Activated CD8-positive, alpha-beta memory T cell treated with anti-CD3 and anti-CD28 coated beads for 24 hours (primary cell): ENCODE measurements around the gene GATAD2A.
"Not testable (repeated sequence)": the region's sequence is repeated elsewhere in the genome, so short reads cannot be mapped to it uniquely, and the experiment has no call there.

Experiments
- DNase-seq: peaks from one replicate; pipeline ENCODE4 v3.0.0-alpha.2; 2020

GATAD2A gene

DNA sequence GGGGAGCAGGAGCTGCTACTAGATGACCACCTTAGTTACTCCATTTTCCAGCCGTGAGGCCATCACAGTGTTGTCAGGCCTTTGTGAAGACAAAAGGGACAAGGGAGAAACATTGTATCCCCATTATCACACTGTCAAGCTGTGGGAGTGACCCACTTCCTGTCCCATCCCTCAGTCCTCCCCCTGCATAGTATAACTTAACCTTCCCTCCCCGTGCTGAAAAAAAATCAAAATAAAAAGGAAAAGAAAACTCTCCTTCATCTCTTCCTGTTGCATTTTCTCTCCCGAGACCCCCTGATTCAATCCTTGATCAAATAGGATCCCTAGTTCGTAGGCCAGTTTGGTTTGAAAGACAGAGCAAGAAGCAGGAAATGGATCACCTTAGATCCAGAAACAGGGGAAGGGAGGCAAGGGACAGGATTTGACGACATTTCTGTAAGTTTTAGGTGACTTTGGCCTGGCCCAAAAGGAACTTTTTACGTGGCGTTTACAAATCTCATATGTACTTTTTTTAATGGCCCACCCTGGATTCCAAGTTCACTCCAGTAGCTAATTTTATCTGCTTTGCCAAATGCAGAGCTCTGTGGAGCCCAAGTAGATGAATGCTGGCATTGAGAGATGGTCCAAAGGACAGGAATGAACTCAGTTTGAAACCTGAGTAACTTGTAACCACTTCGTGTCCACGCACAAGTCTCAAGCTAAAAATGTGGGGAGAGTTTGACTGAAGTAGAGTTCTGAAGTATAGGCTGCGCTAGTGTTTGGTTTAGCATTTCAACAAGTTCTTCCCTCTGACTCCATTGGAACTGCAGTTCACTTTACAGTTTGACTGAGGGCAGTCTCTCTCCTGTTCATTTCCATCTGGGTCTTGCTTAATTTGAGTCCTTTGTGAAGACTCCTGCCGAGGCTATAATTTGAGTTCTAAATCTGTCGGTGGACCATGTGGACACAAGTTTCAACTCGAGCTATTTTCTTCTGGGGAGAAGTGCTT, 16.6 kb upstream of the GATAD2A start:
- no peak for DNase-seq

DNA sequence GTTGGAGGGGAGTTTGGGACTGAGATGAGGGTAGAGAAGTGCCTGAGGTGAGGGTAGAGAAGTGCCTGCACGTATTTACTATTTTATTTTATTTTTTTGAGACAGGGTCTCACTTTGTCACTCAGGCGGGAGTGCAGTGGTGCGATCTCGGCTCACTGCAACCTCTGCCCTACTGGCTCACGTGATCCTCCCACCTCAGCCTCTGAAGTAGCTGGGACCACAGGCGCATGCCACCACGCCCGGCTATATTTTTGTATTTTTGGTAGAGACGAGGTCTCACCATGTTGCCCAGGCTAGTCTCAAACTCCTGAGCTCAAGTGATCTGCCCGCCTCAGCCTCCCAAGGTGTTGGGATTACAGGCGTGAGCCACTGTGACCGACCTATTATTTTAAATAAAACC, 15.8 kb upstream of the GATAD2A start:
- not testable (repeated sequence) for DNase-seq

DNA sequence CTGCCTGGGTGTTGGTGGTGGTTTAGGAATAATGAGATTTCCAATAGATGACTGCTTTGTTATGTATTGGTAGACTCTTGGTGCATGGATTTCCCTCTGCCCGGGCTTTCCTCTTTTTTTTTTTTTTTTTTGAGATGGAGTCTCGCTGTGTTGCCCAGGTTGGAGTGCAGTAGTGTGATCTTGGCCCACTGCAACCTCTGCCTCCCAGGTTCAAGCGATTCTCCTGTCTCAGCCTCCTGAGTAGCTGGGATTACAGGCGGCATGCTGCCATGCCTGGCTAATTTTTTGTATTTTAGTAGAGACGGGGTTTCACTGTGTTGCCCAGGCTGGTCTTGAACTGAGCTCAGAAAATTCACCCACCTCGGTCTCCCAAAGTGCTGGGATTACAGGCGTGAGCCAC, 11.1 kb upstream of the GATAD2A start:
- not testable (repeated sequence) for DNase-seq

- DNase-seq, result no peak
Measured at GRCh38 chr19:19399733-19400433, 5.6 kb upstream of the GATAD2A start.

GRCh38 chr19:19402656-19403372, 2.7 kb upstream of the GATAD2A start:
- DNase-seq, result no peak

- DNase-seq, result no peak
Measured at GRCh38 chr19:19403373-19403901, 2.0 kb upstream of the GATAD2A start.

DNA sequence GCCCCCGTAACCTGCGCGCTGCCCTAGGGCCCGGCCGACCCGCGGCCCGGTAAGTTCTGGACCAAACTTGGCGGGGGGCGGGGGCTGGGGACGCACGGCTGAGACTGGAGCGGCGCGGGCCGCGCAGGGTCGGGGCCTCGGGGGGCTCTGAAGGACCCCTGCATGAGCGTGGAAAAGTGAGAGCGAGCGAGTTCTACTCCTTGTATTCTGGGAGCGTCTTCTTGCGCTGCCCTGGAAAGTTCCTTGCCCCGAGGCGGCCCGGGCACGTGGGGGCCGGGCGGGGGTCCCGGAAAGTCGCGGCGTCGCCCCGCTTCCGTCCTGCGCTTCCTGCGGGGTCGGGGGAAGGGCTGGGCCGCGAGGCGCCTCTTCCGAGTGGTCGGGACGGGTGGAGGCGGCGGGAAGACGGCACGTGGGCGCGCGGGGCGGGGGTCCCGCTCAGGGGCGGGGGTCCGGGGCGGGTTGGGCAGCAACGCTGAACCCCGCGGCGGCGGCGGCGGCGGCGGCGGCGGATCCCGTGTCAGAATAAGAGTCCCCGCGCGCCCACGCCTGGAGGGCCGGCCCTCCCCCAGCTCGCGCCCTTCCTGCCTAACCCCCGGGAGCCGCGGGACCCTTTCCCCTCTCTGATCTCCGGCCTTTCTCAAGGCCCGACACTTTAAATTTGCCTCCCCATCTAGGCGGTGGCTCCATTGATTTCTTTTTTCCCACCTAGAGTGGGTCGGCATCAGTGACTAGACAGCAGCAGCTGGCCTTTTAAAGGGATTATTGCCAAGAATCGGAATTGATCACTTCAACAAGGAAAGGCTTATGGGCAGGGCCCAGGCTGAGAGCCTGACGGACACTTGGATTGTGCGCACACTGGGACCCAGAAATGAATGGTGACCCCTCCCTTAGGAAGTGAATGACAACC, 749 bp downstream of the GATAD2A start:
- DNase-seq, result peak; percentile 81

DNA sequence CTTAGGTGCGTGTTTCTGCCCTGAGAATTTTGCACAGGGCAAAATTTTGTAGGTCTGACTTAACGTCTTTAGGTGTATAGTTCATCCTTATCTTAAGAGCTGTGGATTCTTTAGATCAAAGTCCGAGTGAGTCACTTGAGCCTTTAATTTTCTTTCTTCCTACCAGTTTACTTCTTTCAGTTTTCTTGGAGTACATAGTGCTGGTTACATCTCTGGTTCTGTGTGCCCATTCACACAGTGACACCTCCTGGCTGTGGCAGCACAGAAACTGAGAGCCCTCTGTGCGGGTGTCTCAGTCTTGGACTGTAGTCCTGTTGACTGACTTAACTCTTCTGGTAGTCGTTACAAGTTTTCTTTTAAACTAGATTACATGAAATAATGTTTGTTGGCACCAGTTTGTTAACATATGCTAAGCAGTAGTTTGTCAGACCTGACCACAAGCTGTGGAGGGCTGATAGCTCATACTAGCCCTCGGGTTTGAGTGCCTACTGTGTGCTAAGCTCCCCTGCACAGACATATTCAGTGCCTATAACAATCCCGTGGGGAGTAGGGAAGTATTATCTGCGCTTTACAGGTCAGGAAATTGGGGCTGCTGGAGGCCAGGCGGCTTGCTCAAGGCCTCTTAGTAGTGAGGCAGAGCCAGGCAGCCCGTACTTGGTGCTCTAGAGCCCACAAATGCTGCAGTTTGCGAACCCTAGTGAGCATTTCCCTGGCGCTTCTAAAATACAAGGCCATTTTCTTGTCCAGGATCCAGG, 1.6 kb downstream of the GATAD2A start:
- DNase-seq, result peak; percentile 70

DNA sequence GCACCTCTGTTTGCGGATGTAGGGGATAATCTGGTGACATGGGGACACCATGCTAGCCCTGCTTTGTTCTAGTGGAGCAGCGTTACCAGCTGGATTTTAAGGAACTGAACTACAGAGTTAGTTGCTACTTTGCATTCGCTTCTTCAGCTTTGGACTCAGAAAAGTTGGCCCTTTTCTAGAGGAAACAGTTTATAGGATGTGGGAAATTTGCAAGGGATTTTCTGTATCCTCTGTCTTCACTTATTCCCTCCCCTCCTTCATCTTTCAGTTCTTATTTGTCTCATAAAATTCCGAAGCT, 2.1 kb downstream of the GATAD2A start:
- no peak for DNase-seq

DNA sequence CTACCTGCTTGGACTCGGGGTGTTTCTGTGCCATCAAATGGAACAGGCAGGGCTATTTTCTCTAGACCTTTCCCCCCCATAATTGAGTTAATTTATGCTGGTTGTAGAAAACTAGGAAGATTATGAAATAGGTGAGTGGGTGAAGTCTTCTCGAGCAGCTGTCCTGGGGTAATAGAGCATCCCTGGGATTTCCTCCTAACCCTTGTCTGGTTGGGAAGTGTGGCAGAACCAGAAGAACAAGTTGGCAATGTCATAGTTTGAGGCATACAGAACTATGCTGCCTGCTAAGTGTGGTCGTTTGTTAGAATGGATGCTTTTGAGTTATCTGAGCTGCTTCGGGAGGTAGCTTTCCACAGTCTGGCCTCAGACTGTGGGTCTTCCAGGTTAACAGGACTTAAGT, 3.7 kb downstream of the GATAD2A start:
- no peak for DNase-seq

DNA sequence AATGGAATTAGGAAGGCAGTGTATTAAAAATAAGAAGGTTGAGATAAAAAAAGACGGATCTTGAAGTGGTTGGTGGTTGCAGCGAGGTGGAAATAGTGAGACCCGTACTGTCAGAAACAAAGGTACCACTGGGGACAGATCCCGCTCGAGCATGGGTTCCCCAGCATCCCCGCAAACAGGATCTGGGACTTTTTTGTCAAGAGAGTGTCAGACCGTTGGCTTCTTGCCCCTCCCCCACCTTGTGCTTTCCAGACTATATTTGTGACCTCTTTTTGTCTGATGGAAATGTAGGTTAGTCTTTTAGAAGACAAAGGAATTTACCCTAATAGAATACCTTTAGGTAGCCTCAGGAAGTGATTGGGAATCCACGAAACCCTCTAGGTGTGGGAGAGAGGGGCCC, 4.2 kb downstream of the GATAD2A start:
- no peak for DNase-seq

DNA sequence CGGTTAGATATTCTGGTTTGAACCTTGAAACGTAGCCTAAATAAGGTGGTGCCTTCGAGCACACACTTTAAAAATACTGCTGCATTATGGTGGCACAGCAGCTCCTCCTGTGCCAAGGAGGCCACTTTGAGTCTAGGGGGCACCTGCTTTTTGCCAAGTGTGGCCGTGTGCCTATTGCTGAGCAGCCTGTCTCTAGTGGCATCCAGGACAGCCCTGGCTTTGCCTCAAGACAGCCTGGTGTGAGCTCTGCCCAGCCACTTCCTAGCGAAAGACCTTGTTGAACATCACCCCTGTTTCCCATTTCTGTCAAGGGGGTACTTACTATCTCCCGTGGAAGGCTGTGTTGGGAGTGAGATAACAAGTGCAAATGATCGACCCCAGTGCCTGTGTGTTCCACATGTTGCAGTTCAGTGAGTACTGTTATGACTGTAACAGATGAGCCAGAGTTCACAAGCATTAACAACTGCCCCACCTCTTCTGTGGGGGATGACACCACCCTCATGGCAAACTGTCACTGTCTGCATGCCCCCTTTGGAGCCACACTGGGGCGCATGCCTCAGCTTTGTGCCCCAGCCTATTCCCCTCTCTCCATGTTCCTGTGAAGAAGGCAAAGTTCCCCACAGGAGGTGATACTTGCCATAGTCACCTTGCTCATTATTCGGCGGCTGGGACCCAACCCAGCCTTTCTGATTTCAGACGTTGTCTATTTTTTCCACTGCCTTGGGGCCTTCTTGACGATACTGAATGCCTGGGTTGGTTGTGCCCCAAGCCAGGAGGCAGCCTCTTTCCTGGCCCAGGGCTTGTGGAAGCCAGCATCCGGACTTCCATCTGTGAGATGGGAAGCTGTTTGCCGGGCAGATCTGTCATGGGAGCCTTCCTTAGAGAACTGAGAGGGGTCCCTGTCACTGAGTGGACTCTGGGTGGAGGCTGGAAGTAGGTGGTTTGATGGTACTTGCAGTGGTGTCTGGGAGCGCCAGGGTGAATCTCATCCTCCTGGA, 5.4 kb downstream of the GATAD2A start:
- DNase-seq, result peak; percentile 73

DNA sequence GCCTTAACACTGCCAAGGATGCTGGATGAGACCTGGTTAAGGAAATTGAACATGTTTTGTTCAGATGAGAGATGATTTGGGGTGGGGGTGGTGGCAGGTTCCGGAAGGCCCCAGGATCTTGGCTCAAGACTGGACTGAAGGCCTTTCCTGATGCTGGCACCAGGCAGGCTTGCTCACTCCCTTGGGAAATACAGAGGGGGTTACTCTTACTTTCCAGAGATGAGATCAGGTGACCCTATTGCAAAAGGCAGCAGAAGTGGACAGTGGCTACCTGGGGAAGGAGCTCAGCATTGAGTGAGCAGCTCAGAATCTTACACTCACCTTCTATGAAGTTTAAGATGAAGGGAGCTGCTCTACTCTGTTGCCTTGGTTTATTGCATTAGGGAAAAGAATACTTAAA, 10.8 kb downstream of the GATAD2A start:
- DNase-seq, result no peak

- no peak for DNase-seq
Measured at GRCh38 chr19:19417046-19417445, 11.6 kb downstream of the GATAD2A start.

GRCh38 chr19:19417628-19418245, 12.3 kb downstream of the GATAD2A start:
- no peak for DNase-seq

GRCh38 chr19:19418555-19419260, 13.2 kb downstream of the GATAD2A start:
- DNase-seq, result no peak

DNA sequence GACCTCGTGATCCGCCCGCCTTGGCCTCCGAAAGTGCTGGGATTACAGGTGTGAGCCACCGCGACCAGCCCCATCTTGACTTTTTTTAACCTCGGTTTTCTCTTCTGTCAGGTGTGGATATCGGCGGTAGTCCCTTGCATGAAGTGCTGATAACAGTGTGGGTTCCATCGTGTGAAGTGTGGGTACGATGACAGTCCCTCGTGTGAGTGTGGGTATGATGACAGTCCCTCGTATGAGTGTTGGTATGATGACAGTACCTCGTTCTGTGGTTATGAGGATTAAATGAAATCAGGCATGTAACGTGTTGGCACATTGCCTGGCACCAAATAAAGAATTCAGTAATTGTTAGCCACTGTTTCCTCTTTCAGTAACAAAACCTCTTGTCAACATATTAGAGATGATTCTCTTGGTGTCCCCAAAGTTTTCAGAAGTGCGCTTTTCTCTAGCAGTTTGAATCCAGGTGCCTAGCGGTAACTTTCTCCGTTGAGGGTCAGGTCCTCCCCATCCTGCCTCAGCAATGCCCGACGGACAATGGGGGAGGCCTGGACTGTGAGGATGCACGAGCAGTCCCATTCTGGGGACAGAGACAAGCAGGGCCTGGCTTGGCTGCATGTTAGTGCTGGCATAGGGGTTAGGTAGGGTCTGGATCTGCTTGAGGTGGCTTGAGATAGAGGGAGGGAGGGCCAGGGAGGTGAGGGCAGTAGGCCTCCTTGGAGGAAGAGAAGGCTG, 15.3 kb downstream of the GATAD2A start:
- DNase-seq, result no peak

GRCh38 chr19:19421299-19421696, 15.8 kb downstream of the GATAD2A start:
- DNase-seq, result no peak
